Stimulated activated CD4-positive, alpha-beta T cell treated with anti-CD3 and anti-CD28 coated beads, Interleukin-4, amount 100 ng/mL, for 1 hour (primary cell): ENCODE data around the gene SSTR5.

Experiments
- DNase-seq: peaks from one replicate; pipeline ENCODE4 v3.0.0-alpha.2; 2020

Gene SSTR5

GRCh38 chr16:1040346-1040745, 32.2 kb upstream of the SSTR5 start:
- no peak for DNase-seq

- no peak for DNase-seq
These were observed 30.4 kb upstream of the SSTR5 start for GRCh38 chr16:1042049-1042744.

- no peak for DNase-seq
These were observed 29.7 kb upstream of the SSTR5 start for GRCh38 chr16:1042866-1043265.

GRCh38 chr16:1043881-1044451, 28.6 kb upstream of the SSTR5 start:
- no peak for DNase-seq

- no peak for DNase-seq
These were observed 27.9 kb upstream of the SSTR5 start for GRCh38 chr16:1044460-1045309.

- DNase-seq = no peak
These were observed 27.1 kb upstream of the SSTR5 start for GRCh38 chr16:1045310-1045992.

- no peak for DNase-seq
These were observed 26.3 kb upstream of the SSTR5 start for GRCh38 chr16:1045993-1046911.

- DNase-seq = no peak
These were observed 25.4 kb upstream of the SSTR5 start for GRCh38 chr16:1047123-1047522.

GRCh38 chr16:1047801-1048200, 24.7 kb upstream of the SSTR5 start:
- DNase-seq = no peak

- DNase-seq = peak; percentile 20
These were observed 24.0 kb upstream of the SSTR5 start for GRCh38 chr16:1048442-1049112.

- DNase-seq = no peak
These were observed 23.2 kb upstream of the SSTR5 start for GRCh38 chr16:1049113-1049975.

- no peak for DNase-seq
These were observed 22.6 kb upstream of the SSTR5 start for GRCh38 chr16:1049976-1050247.

- DNase-seq = no peak
These were observed 22.0 kb upstream of the SSTR5 start for GRCh38 chr16:1050516-1050915.

GRCh38 chr16:1050921-1051320, 21.6 kb upstream of the SSTR5 start:
- DNase-seq = no peak

- DNase-seq = no peak
These were observed 21.1 kb upstream of the SSTR5 start for GRCh38 chr16:1051446-1051845.

- DNase-seq = no peak
These were observed 19.8 kb upstream of the SSTR5 start for GRCh38 chr16:1052721-1053120.

- no peak for DNase-seq
These were observed 19.4 kb upstream of the SSTR5 start for GRCh38 chr16:1053121-1053521.

GRCh38 chr16:1053700-1054368, 18.7 kb upstream of the SSTR5 start:
- DNase-seq = no peak

- peak; percentile 49 for DNase-seq
These were observed 17.6 kb upstream of the SSTR5 start for GRCh38 chr16:1054660-1055556.
